Endothelial cell of umbilical vein (primary cell): ENCODE results near the gene NR1H3. TPM values are rescaled to one million over a fixed set of nuclear protein-coding genes. Genes with fewer than 3 reads are reported as not detected.

ENCODE experiments used
- BruUV-seq: library from RNA; stranded (reverse); fragments of 400-500 nt; replicated peaks from 2 replicates; lab custom pipeline; 2021; lab: Mats Ljungman, UMichigan
- CTCF ChIA-PET: fragments of 300-600, 350-600 bp; sonication (Branson Sonifier 250); formaldehyde crosslinking; loops from one replicate; lab custom pipeline; 2021; ENCODE audit warnings: antibody characterized with exemption, inconsistent platforms; lab: Charles Lee
- POLR2A ChIA-PET: fragments of 300-600, 350-600 bp; sonication (Branson Sonifier 250); formaldehyde crosslinking; loops from one replicate; lab custom pipeline; 2021; ENCODE audit warnings: antibody characterized with exemption, inconsistent platforms; lab: Charles Lee
- DNase-seq: peaks from one replicate; pipeline ENCODE4 v3.0.0-alpha.2; 2011; ENCODE audit warnings: low read depth, low spot score
- FAIRE-seq: peaks from 2 replicates; lab custom pipeline; 2011; peaks lifted over from hg19 to GRCh38; lab: Jason Lieb, UNC
- H2AFZ ChIP-seq: 2 replicates; pipeline ENCODE4 v1.6.0; 2012; ENCODE audit warnings: low read depth, low read length, control low read depth, inconsistent platforms
- H3K27ac ChIP-seq: 2 replicates; pipeline ENCODE4 v1.5.1; 2011; ENCODE audit warnings: low read depth, mild to moderate bottlenecking, control low read depth, low read length, moderate library complexity; ENCODE audit not compliant: insufficient read depth
- H3K27me3 ChIP-seq, 2 experiments: 2 replicates each; pipeline versions ENCODE4 v1.6.0 to v1.6.1; 2011; ENCODE audit warnings: low read length in 2 of 2, mixed read lengths in 1 of 2; ENCODE audit not compliant: control insufficient read depth in 2 of 2, insufficient read depth in 2 of 2
- H3K36me3 ChIP-seq, 2 experiments: 2 replicates in 1 of 2; 3 replicates in 1 of 2; pipeline ENCODE4 v1.5.1; 2011; ENCODE audit warnings: low read length in 2 of 2, mild to moderate bottlenecking in 1 of 2, moderate library complexity in 1 of 2; ENCODE audit not compliant: control insufficient read depth in 2 of 2, insufficient read depth in 2 of 2; ENCODE audit errors: extremely low read depth in 1 of 2
- H3K4me1 ChIP-seq: 3 replicates; pipeline ENCODE4 v1.5.1; 2011; ENCODE audit warnings: mild to moderate bottlenecking, low read length; ENCODE audit not compliant: control insufficient read depth, insufficient read depth; ENCODE audit errors: extremely low read depth
- H3K4me2 ChIP-seq: 2 replicates; pipeline ENCODE4 v1.6.1; 2011; ENCODE audit warnings: low read length, control low read depth, mixed read lengths; ENCODE audit not compliant: insufficient read depth
- H3K4me3 ChIP-seq, 3 experiments: fragments of 200-600 bp in 1 of 3; sonication (generic), shearing (Covaris generic) in 1 of 3; replicated peaks in 1 of 3; 2 replicates each; pipeline ENCODE4 v1.5.1; 2011 to 2016; ENCODE audit warnings: control low read depth in 3 of 3, low read length in 3 of 3, mild to moderate bottlenecking in 2 of 3, inconsistent platforms in 1 of 3, low read depth in 1 of 3, moderate library complexity in 1 of 3; ENCODE audit not compliant: insufficient read depth in 1 of 3
- H3K79me2 ChIP-seq: 2 replicates; pipeline ENCODE4 v1.6.0; 2012; ENCODE audit warnings: low read length, inconsistent platforms; ENCODE audit not compliant: control insufficient read depth, insufficient read depth
- H3K9ac ChIP-seq: replicated peaks from 2 replicates; pipeline ENCODE3; 2011; ENCODE audit warnings: low read length, control low read depth; ENCODE audit not compliant: insufficient read depth; ENCODE audit errors: extremely low read depth
- H3K9me1 ChIP-seq: replicated peaks from 3 replicates; pipeline ENCODE4 v1.6.0; 2011; ENCODE audit warnings: mild to moderate bottlenecking, low read length; ENCODE audit not compliant: control insufficient read depth, insufficient read depth; ENCODE audit errors: extremely low read depth
- H3K9me3 ChIP-seq: replicated peaks from 2 replicates; pipeline ENCODE4 v1.5.1; 2012; ENCODE audit warnings: low read length, inconsistent platforms; ENCODE audit not compliant: control insufficient read depth, insufficient read depth
- H4K20me1 ChIP-seq: replicated peaks from 2 replicates; pipeline ENCODE3; 2011; ENCODE audit warnings: mild to moderate bottlenecking, low read length; ENCODE audit not compliant: control insufficient read depth, insufficient read depth; ENCODE audit errors: extremely low read depth
- EZH2 ChIP-seq: IDR thresholded peaks from 2 replicates; pipeline ENCODE4 v1.6.1; 2012; ENCODE audit warnings: borderline replicate concordance, low read depth, mild to moderate bottlenecking, moderate library complexity, low read length, inconsistent platforms; ENCODE audit not compliant: severe bottlenecking
- FOS ChIP-seq: IDR thresholded peaks from 2 replicates; pipeline ENCODE4 v1.6.1; 2011; ENCODE audit warnings: mild to moderate bottlenecking, low read length, moderate library complexity, borderline replicate concordance; ENCODE audit not compliant: insufficient read depth
- GATA2 ChIP-seq: IDR thresholded peaks from 2 replicates; pipeline ENCODE4 v1.7.0; 2011; ENCODE audit warnings: low read depth, mild to moderate bottlenecking, moderate library complexity, mixed read lengths, low read length; ENCODE audit not compliant: insufficient read length, insufficient read depth
- JUN ChIP-seq: IDR thresholded peaks from 2 replicates; pipeline ENCODE4 v1.6.1; 2011; ENCODE audit warnings: borderline replicate concordance, low read depth; ENCODE audit not compliant: insufficient read length, insufficient read depth
- MYC ChIP-seq: IDR thresholded peaks from one replicate; pipeline ENCODE4 v1.6.1; 2011; ENCODE audit warnings: mild to moderate bottlenecking, low read depth, low read length
- POLR2A ChIP-seq: IDR thresholded peaks from 2 replicates; pipeline ENCODE4 v1.6.1; 2012; ENCODE audit warnings: low read depth, mild to moderate bottlenecking, control low read depth, low read length
- POLR2AphosphoS5 ChIP-seq: IDR thresholded peaks from 2 replicates; pipeline ENCODE4 v1.6.1; 2012; ENCODE audit warnings: low read depth, mild to moderate bottlenecking, control low read depth, low read length, moderate library complexity; ENCODE audit not compliant: insufficient read depth
- dilution Hi-C: fragments of 300-500 bp; cut with MboI; formaldehyde crosslinking; loops from one replicate; pipeline ENCODE4 v1.15.0; 2019; ENCODE audit warnings: low sequenced_read_pairs; ENCODE audit not compliant: extremely low pct_ligation_motif_present
- intact Hi-C: fragments of 100-400 bp; cut with micrococcal nuclease; formaldehyde crosslinking; loops from one replicate; pipeline ENCODE4 v1.10.0; 2022
- polyA plus RNA-seq, 4 experiments: library from polyadenylated mRNA; depleted of rRNA in 3 of 4; stranded (reverse) in 3 of 4; unstranded in 1 of 4; fragments of >200 nt; gene quantifications; 2 replicates each; pipeline versions ENCODE4 v1.2.1 to v1.2.3, GENCODE V29; 2011 to 2012; ENCODE audit warnings: missing spikeins in 1 of 4
- total RNA-seq: library from RNA; stranded (reverse); gene quantifications from 2 replicates; pipeline ENCODE4 v1.2.3, GENCODE V29; 2021
- TF ChIP-seq, protein P1 (sequence below): IDR thresholded peaks from 2 replicates; pipeline ENCODE4 v1.6.1; 2011; ENCODE audit not compliant: insufficient read depth, insufficient read length
- TF ChIP-seq, protein P2 (sequence below), 2 donors: IDR thresholded peaks; 1 replicate in 1 of 2; 2 replicates in 1 of 2; pipeline ENCODE4 v1.5.1; 2011; ENCODE audit warnings: low read length in 2 of 2, mild to moderate bottlenecking in 2 of 2, moderate library complexity in 2 of 2, control low read depth in 1 of 2, inconsistent platforms in 1 of 2, low read depth in 1 of 2; ENCODE audit not compliant: insufficient read depth in 1 of 2; ENCODE audit errors: extremely low read depth in 1 of 2

The NR1H3 gene
- total and polyA plus RNA-seq, 2 donors (not counting 3 experiments of a cell fraction or from before 2014, with no cell fraction given): 9.8 to 16.3 TPM

DNA sequence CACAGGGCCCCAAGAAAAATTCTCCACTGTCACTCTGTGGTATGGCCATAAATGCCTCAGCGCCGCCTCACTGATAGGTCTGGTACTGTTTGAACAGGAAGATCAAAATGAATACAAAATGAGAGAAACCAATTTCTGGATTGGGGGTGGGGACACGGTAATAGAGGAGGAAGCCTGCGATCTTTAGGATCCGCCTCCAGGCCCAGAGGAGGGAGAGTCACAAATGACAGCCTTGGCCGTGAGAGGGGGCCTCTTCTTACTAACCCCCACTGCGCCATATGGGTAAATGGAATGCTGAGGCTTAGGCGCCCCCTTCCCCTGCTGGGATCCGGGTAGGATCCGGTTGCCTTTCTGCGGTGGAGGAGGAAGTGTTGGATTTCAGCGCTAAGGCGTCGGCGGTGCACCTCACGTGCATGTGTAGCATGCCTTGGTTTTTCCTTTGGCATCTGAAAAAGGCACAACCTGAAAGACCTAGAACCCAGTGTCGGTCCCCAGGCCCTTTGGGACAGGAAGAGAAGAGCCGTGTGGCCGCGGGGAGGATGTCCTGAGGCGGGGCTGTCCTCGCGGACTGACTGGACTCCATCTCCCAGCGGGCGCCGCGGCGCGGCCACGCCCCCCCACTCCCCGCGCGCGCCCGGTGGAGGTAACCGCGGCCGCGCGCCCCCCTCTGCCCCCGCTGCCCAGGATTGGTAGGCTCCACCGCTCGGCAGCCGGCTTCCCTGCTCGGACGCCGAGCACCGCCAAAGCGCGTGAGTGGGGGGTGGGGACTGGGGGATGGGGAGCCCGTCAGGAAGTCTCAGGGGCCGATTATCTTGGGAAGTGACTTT is 11.4 kb downstream of the NR1H3 start:
- TSS peak; percentile 70 for BruUV-seq
- Histone ChIP-seq H2AFZ (peak overlapping the region; percentile 91), H3K4me1 (peaks cover 37% of the 10 kb centered on the region), H3K9me3 (no peaks in the 10 kb centered on the region), H3K36me3 (no peaks in the 10 kb centered on the region), H3K4me2 (peak overlapping the region; percentile 81), H3K27me3 (no peaks in the 10 kb centered on the region), H3K4me3 (peak overlapping the region; percentile 66 to 93 (median 70)), H3K79me2 (peaks cover 25% of the 10 kb centered on the region), H4K20me1 (no peaks in the 10 kb centered on the region), H3K27ac (peak overlapping the region; percentile 76), H3K9ac (peak overlapping the region; percentile 79), H3K9me1 (no peaks in the 10 kb centered on the region)
- dilution Hi-C loops (no loop called here), intact Hi-C loops (loop anchor here (1.0 to 5.0 kb wide), 4 partner anchors 20 to 138 kb away; partner anchors contain the start of genes DDB2 and SLC39A13)
- ChIA-PET POLR2A (interaction anchor here (1.0 kb wide), 1 partner anchor 55 kb away, joined by 11 read pairs; the partner anchor contains the start of gene DDB2), CTCF (interaction anchor here (0.7 to 1.8 kb wide), 5 partner anchors 10 to 89 kb away, joined by 3 to 7 read pairs (median 5); partner anchors contain the start of genes ACP2 and NR1H3)
- DNase-seq: peak; percentile 85
- peak; percentile 79 for FAIRE-seq
- TF ChIP-seq GATA2 (no peak), POLR2A (peak; percentile 8)

DNA sequence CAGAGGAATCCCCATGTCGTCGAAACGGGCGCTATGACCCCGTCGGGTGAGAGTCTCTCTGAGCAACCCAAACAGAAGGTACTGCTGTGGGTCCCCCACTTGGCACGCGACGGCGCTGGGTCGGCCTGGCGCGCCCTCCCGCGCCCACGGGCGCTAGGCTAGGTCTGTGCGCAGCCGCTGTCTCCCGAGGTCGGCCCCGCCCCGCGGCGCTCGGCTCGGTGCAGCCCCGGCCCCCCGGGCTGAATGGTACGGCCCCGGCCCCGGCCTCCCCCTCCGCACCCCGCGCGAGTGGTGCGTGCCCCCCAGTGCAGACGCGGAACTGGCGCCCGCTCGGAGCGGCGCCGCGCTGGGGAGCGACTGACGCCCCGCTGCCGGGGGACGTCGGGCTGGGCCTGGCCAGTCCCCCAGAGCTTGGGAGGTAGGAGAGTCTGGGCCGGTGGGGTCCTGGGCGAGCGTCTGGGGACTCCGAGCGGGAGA is 12.1 kb downstream of the NR1H3 start, which contains the start of gene MADD:
MADD (plus strand) TSS at position 305 of the 477 bp plus-strand sequence.
- Histone ChIP-seq H3K9ac (peak within 1 kb of the TSS; percentile 79), H3K4me2 (peak within 1 kb of the TSS; percentile 81), H3K79me2 (peaks cover 25% of the 10 kb centered on the region), H2AFZ (peak within 1 kb of the TSS; percentile 91), H3K27ac (peak within 1 kb of the TSS; percentile 76), H3K9me3 (no peaks in the 10 kb centered on the region), H3K9me1 (no peaks in the 10 kb centered on the region), H3K4me3 (peak within 1 kb of the TSS; percentile 70 to 93 (median 73)), H4K20me1 (no peaks in the 10 kb centered on the region), H3K36me3 (peaks cover 0 to 6% of the 10 kb centered on the region in 2 experiments), H3K27me3 (no peaks in the 10 kb centered on the region), H3K4me1 (peaks cover 33% of the 10 kb centered on the region)
- dilution Hi-C loops: no loop called here
- TF ChIP-seq POLR2AphosphoS5: peak; percentile 87
- TF ChIP-seq, protein P1, sequence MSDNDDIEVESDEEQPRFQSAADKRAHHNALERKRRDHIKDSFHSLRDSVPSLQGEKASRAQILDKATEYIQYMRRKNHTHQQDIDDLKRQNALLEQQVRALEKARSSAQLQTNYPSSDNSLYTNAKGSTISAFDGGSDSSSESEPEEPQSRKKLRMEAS: no peak
- TF ChIP-seq, protein P2, sequence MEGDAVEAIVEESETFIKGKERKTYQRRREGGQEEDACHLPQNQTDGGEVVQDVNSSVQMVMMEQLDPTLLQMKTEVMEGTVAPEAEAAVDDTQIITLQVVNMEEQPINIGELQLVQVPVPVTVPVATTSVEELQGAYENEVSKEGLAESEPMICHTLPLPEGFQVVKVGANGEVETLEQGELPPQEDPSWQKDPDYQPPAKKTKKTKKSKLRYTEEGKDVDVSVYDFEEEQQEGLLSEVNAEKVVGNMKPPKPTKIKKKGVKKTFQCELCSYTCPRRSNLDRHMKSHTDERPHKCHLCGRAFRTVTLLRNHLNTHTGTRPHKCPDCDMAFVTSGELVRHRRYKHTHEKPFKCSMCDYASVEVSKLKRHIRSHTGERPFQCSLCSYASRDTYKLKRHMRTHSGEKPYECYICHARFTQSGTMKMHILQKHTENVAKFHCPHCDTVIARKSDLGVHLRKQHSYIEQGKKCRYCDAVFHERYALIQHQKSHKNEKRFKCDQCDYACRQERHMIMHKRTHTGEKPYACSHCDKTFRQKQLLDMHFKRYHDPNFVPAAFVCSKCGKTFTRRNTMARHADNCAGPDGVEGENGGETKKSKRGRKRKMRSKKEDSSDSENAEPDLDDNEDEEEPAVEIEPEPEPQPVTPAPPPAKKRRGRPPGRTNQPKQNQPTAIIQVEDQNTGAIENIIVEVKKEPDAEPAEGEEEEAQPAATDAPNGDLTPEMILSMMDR (IDR thresholded peaks at IDR 0.05; ENCODE audit: extremely low read depth in 1 of 2, insufficient read depth in 1 of 2, low read depth in 1 of 2, low read length in 2 of 2): peak in 1 of 2 donors; percentile 3
- peak; percentile 79 for TF ChIP-seq POLR2A
- TF ChIP-seq MYC: no peak
- no peak for TF ChIP-seq JUN
- TF ChIP-seq GATA2: no peak
- TF ChIP-seq FOS: no peak
- no peak for TF ChIP-seq EZH2
- POLR2A ChIA-PET: interaction anchor here (0.7 to 1.0 kb wide), 2 partner anchors 21 to 55 kb away, joined by 3 to 11 read pairs; partner anchors contain the start of genes ACP2 and DDB2
- intact Hi-C loops: loop anchor here (1.0 to 5.0 kb wide), 5 partner anchors 21 to 137 kb away; partner anchors contain the start of genes DDB2 and SLC39A13
- CTCF ChIA-PET: interaction anchor here (2.1 to 4.9 kb wide), 3 partner anchors 11 to 85 kb away, joined by 10 to 25 read pairs (median 24); partner anchors contain the start of gene NR1H3
- FAIRE-seq (peak; percentile 55), DNase-seq (peak; percentile 83)
- BruUV-seq: no TSS peak
